ENCODE results near the gene ZFP28. TPM values are rescaled to one million over a fixed set of nuclear protein-coding genes. Genes with fewer than 3 reads are reported as not detected.

The ZFP28 gene
- polyA plus RNA-seq, 1 donor from 2014 or later, result 45.1 TPM

DNA sequence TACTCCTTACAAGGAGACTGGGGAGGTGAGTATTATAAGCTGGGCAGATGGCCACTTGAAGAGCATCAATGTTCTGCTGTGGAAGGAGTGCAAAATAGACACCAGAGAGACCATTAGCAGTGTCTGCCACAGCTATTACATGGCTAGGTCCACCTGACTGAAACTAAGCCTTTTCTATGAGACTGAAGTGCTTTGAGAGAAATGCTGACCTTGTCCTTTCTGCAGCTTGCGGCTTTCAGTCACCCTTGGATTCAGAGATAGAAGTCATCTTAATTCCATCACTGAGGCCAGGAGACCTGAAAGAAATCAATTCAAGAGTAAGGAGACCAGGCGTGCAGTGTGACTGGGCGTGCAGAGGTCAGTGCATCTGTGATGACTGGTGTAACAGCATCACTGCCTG is 1.3 kb upstream of the ZFP28 start:
- peak overlapping the region; percentile 11 for H3K4me2 ChIP-seq (ENCODE audit: low read length)
- H4K20me1 ChIP-seq (ENCODE audit: insufficient read depth), result no peaks in the 10 kb centered on the region
- no peaks in the 10 kb centered on the region for H3F3A ChIP-seq (ENCODE audit: insufficient read depth, low read length, poor library complexity, severe bottlenecking)
- peak overlapping the region; percentile 74 for H3K4me3 ChIP-seq (ENCODE audit: low read length)
- H3K36me3 ChIP-seq (ENCODE audit: insufficient read depth, low read length), result peaks cover 23% of the 10 kb centered on the region
- H3K27ac ChIP-seq (ENCODE audit: low read length), result no peak overlapping the region
- H3K9ac ChIP-seq (ENCODE audit: low read length), result no peak overlapping the region
- no peak for TF ChIP-seq EP300 (conservative IDR thresholded peaks at IDR 0.05; ENCODE audit: poor library complexity, severe bottlenecking)
- no peak for TF ChIP-seq SMC3 (conservative IDR thresholded peaks at IDR 0.05; ENCODE audit: poor library complexity)
- TF ChIP-seq, protein P1, sequence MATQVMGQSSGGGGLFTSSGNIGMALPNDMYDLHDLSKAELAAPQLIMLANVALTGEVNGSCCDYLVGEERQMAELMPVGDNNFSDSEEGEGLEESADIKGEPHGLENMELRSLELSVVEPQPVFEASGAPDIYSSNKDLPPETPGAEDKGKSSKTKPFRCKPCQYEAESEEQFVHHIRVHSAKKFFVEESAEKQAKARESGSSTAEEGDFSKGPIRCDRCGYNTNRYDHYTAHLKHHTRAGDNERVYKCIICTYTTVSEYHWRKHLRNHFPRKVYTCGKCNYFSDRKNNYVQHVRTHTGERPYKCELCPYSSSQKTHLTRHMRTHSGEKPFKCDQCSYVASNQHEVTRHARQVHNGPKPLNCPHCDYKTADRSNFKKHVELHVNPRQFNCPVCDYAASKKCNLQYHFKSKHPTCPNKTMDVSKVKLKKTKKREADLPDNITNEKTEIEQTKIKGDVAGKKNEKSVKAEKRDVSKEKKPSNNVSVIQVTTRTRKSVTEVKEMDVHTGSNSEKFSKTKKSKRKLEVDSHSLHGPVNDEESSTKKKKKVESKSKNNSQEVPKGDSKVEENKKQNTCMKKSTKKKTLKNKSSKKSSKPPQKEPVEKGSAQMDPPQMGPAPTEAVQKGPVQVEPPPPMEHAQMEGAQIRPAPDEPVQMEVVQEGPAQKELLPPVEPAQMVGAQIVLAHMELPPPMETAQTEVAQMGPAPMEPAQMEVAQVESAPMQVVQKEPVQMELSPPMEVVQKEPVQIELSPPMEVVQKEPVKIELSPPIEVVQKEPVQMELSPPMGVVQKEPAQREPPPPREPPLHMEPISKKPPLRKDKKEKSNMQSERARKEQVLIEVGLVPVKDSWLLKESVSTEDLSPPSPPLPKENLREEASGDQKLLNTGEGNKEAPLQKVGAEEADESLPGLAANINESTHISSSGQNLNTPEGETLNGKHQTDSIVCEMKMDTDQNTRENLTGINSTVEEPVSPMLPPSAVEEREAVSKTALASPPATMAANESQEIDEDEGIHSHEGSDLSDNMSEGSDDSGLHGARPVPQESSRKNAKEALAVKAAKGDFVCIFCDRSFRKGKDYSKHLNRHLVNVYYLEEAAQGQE (IDR thresholded peaks at IDR 0.05; ENCODE audit: borderline replicate concordance), result no peak
- TF ChIP-seq TAF1 (IDR thresholded peaks at IDR 0.05; ENCODE audit: low read depth), result no peak
- TF ChIP-seq CTCF (IDR thresholded peaks at IDR 0.05; ENCODE audit: poor library complexity, severe bottlenecking), result no peak
- TF ChIP-seq MXI1 (conservative IDR thresholded peaks at IDR 0.05; ENCODE audit: poor library complexity, severe bottlenecking), result no peak
- TF ChIP-seq RAD21 (conservative IDR thresholded peaks at IDR 0.05), result no peak
- TF ChIP-seq EZH2 (IDR thresholded peaks at IDR 0.05; ENCODE audit: borderline replicate concordance, insufficient read depth, low read length, poor library complexity, severe bottlenecking), result no peak
- no peak for TF ChIP-seq POLR2AphosphoS5 (IDR thresholded peaks at IDR 0.05)
- H3K79me2 ChIP-seq (replicated peaks; ENCODE audit: insufficient read depth, low read length), result peaks cover 18% of the 10 kb centered on the region
- H3K9me3 ChIP-seq (ENCODE audit: low read length), result peaks cover 12% of the 10 kb centered on the region
- no peaks in the 10 kb centered on the region for H3K9me2 ChIP-seq (ENCODE audit: insufficient read depth, low read length)
- H3K27me3 ChIP-seq (ENCODE audit: insufficient read depth, low read depth, low read length), result no peaks in the 10 kb centered on the region
- peak overlapping the region; percentile 83 for H2AFZ ChIP-seq (ENCODE audit: low read depth, low read length)

- Histone ChIP-seq H3K36me3 (ENCODE audit: insufficient read depth, low read length) (peaks cover 28% of the 10 kb centered on the region), H3K9ac (ENCODE audit: low read length) (peak overlapping the region; percentile 86), H3K4me3 (ENCODE audit: low read length) (peak overlapping the region; percentile 74), H3K4me2 (ENCODE audit: low read length) (peak overlapping the region; percentile 11), H3K9me3 (ENCODE audit: low read length) (peaks cover 12% of the 10 kb centered on the region), H3K27me3 (ENCODE audit: insufficient read depth, low read depth, low read length) (no peaks in the 10 kb centered on the region), H3K9me2 (ENCODE audit: insufficient read depth, low read length) (no peaks in the 10 kb centered on the region), H3F3A (ENCODE audit: insufficient read depth, low read length, poor library complexity, severe bottlenecking) (no peaks in the 10 kb centered on the region), H3K79me2 (replicated peaks; ENCODE audit: insufficient read depth, low read length) (peaks cover 18% of the 10 kb centered on the region), H3K27ac (ENCODE audit: low read length) (peak overlapping the region; percentile 92), H4K20me1 (ENCODE audit: insufficient read depth) (no peaks in the 10 kb centered on the region), H2AFZ (ENCODE audit: low read depth, low read length) (peak overlapping the region; percentile 83)
- TF ChIP-seq, protein P1 (IDR thresholded peaks at IDR 0.05; ENCODE audit: borderline replicate concordance), result no peak
- TF ChIP-seq SMC3 (conservative IDR thresholded peaks at IDR 0.05; ENCODE audit: poor library complexity) (no peak), POLR2AphosphoS5 (IDR thresholded peaks at IDR 0.05) (peak; percentile 77), EZH2 (IDR thresholded peaks at IDR 0.05; ENCODE audit: borderline replicate concordance, insufficient read depth, low read length, poor library complexity, severe bottlenecking) (no peak), MXI1 (conservative IDR thresholded peaks at IDR 0.05; ENCODE audit: poor library complexity, severe bottlenecking) (peak; percentile 30), EP300 (conservative IDR thresholded peaks at IDR 0.05; ENCODE audit: poor library complexity, severe bottlenecking) (peak; percentile 41), TAF1 (IDR thresholded peaks at IDR 0.05; ENCODE audit: low read depth) (no peak), RAD21 (conservative IDR thresholded peaks at IDR 0.05) (peak; percentile 32), CTCF (IDR thresholded peaks at IDR 0.05; ENCODE audit: poor library complexity, severe bottlenecking) (no peak)
Observed at GRCh38 chr19:56538254-56538760, 441 bp upstream of the ZFP28 start.

Measured in neural cell (in vitro differentiated cells).